K562 (cell line): ENCODE measurements around the gene PHETA1. TPM values are rescaled to one million over a fixed set of nuclear protein-coding genes. Genes with fewer than 3 reads are reported as not detected.

Experiments
- ATF1 ChIP-seq, 2 experiments: fragments of 450-650 bp in 1 of 2; IDR thresholded peaks; 2 replicates each; pipeline ENCODE4 v1.6.1; 2016; ENCODE audit warnings: missing compliant biosample characterization in 1 of 2, missing genetic modification characterization in 1 of 2
- ESRRB ChIP-seq: fragments of 250-450 bp; sonication (Bioruptor Pico); IDR thresholded peaks from 2 replicates; pipeline ENCODE4 v1.5.0; 2020; ENCODE audit warnings: mild to moderate bottlenecking, moderate library complexity, borderline replicate concordance
- GATAD2A ChIP-seq: fragments of 450-650 bp; IDR thresholded peaks from 2 replicates; pipeline ENCODE4 v1.6.1; 2017
- KDM1A ChIP-seq, 2 experiments: fragments of 450-650 bp; IDR thresholded peaks; 2 replicates each; pipeline ENCODE4 v1.6.1; 2016; ENCODE audit warnings: mild to moderate bottlenecking in 2 of 2
- KLF6 ChIP-seq: fragments of 250-450 bp; sonication (Bioruptor Pico); IDR thresholded peaks from 2 replicates; pipeline ENCODE4 v1.4.0; 2020; ENCODE audit warnings: mild to moderate bottlenecking, moderate library complexity, borderline replicate concordance
- MEF2D ChIP-seq: conservative IDR thresholded peaks from 2 replicates; pipeline ENCODE4 v1.6.1; 2016; ENCODE audit warnings: low read depth, missing genetic modification characterization, missing compliant biosample characterization
- MNT ChIP-seq, 2 experiments: fragments of 450-650 bp; conservative IDR thresholded peaks; 2 replicates each; pipeline ENCODE4 v1.6.1; 2017; ENCODE audit warnings: mild to moderate bottlenecking in 2 of 2, moderate library complexity in 2 of 2
- NCOA6 ChIP-seq: fragments of 450-650 bp; IDR thresholded peaks from 2 replicates; pipeline ENCODE4 v1.6.1; 2017; ENCODE audit warnings: mild to moderate bottlenecking
- NCOR1 ChIP-seq: fragments of 450-650 bp; IDR thresholded peaks from 2 replicates; pipeline ENCODE4 v1.6.1; 2016; ENCODE audit warnings: mild to moderate bottlenecking, moderate library complexity
- RBM34 ChIP-seq: fragments of 200-400 bp; formaldehyde crosslinking; IDR thresholded peaks from 2 replicates; pipeline ENCODE4 v1.6.1; 2018; ENCODE audit warnings: low read length, borderline replicate concordance; ENCODE audit not compliant: insufficient read depth
- RFX1 ChIP-seq: fragments of 450-650 bp; IDR thresholded peaks from 2 replicates; pipeline ENCODE4 v1.6.1; 2016; ENCODE audit warnings: mild to moderate bottlenecking, moderate library complexity
- SIRT6 ChIP-seq: IDR thresholded peaks from one replicate; pipeline ENCODE4 v1.6.1; 2012; ENCODE audit warnings: low read depth, mild to moderate bottlenecking, control low read depth, inconsistent platforms, low read length, moderate library complexity
- SMAD1 ChIP-seq: fragments of 150-350 bp; IDR thresholded peaks from 2 replicates; pipeline ENCODE4 v1.6.1; 2014; ENCODE audit warnings: low read length, low read depth; ENCODE audit not compliant: partially characterized antibody
- SMAD3 ChIP-seq: fragments of 450-650 bp; formaldehyde crosslinking; conservative IDR thresholded peaks from 2 replicates; pipeline ENCODE4 v1.4.0; 2020; ENCODE audit warnings: mild to moderate bottlenecking
- TAL1 ChIP-seq: fragments of 450-650 bp; IDR thresholded peaks from 2 replicates; pipeline ENCODE4 v1.6.1; 2016; ENCODE audit warnings: mild to moderate bottlenecking
- TBL1XR1 ChIP-seq, 2 experiments: IDR thresholded peaks; 2 replicates each; pipeline ENCODE4 v1.6.1; 2012; ENCODE audit warnings: improper control_type of control experiment in 2 of 2, low read length in 2 of 2, mild to moderate bottlenecking in 1 of 2
- XRCC3 ChIP-seq: fragments of 450-650 bp; IDR thresholded peaks from 2 replicates; pipeline ENCODE4 v1.6.1; 2017; ENCODE audit warnings: mild to moderate bottlenecking, moderate library complexity
- YBX1 ChIP-seq: fragments of 450-650 bp; IDR thresholded peaks from 2 replicates; pipeline ENCODE4 v1.7.1; 2016; ENCODE audit warnings: mild to moderate bottlenecking
- ZNF12 ChIP-seq: sonication (generic); formaldehyde crosslinking; IDR thresholded peaks from 2 replicates; pipeline ENCODE4 v1.4.0; 2020; ENCODE audit warnings: mild to moderate bottlenecking, missing genetic modification reagents
- ZNF140 ChIP-seq: fragments of 250-450 bp; sonication (Bioruptor Pico); IDR thresholded peaks from 2 replicates; pipeline ENCODE4 v1.8.0; 2021; ENCODE audit warnings: moderate library complexity, mild to moderate bottlenecking, inconsistent platforms
- ZNF395 ChIP-seq: fragments of 200-800 bp; sonication (Bioruptor generic); IDR thresholded peaks from 2 replicates; pipeline ENCODE4 v1.6.1; 2017; ENCODE audit warnings: missing genetic modification characterization, missing compliant biosample characterization
- ZNF431 ChIP-seq: sonication (generic); formaldehyde crosslinking; IDR thresholded peaks from 2 replicates; pipeline ENCODE4 v1.8.0; 2022; ENCODE audit warnings: mild to moderate bottlenecking, missing genetic modification reagents
- ZNF436 ChIP-seq: fragments of 250-450, 450-650 bp; sonication (Bioruptor Pico); formaldehyde crosslinking; IDR thresholded peaks from 2 replicates; pipeline ENCODE4 v1.7.0; 2020; ENCODE audit warnings: mild to moderate bottlenecking
- polyA plus RNA-seq, 8 experiments: library from polyadenylated mRNA; depleted of rRNA in 4 of 8; stranded (reverse) in 5 of 8; unstranded in 3 of 8; fragments of >200 nt; fragmentation: Nextera tagmentation in 2 of 8; fragmentation: Illumina TruSeq in 1 of 8; extraction: Ambion mirVana in 2 of 8; extraction: Trizol in 1 of 8; gene quantifications; 2 replicates each; pipeline versions ENCODE4 v1.2.1 to v1.2.3, GENCODE V29; 2011 to 2014; ENCODE audit warnings: inconsistent platforms in 1 of 8, missing spikeins in 1 of 8
- total RNA-seq, 7 experiments: library from RNA; depleted of rRNA in 6 of 7; stranded (reverse); fragments of >200 nt in 6 of 7; fragmentation: Illumina TruSeq in 2 of 7; extraction: Trizol in 2 of 7; gene quantifications; 2 replicates each; pipeline versions ENCODE4 v1.2.1 to v1.2.3, GENCODE V29; 2011 to 2021; ENCODE audit warnings: low replicate concordance in 1 of 7
- TF ChIP-seq, protein P1 (sequence below), 2 experiments: fragments of 200-800 bp in 1 of 2; sonication (Bioruptor generic) in 1 of 2; sonication (generic) in 1 of 2; formaldehyde crosslinking in 1 of 2; IDR thresholded peaks in 1 of 2; conservative IDR thresholded peaks in 1 of 2; 2 replicates each; pipeline versions ENCODE4 v1.5.0 to v1.6.1; 2016 to 2020; ENCODE audit warnings: missing compliant biosample characterization in 1 of 2, missing genetic modification characterization in 1 of 2, missing genetic modification reagents in 1 of 2
- TF ChIP-seq, protein P2 (sequence below): fragments of 250-450 bp; sonication (Bioruptor Pico); IDR thresholded peaks from 2 replicates; pipeline ENCODE4 v1.5.0; 2021

Gene PHETA1
- total and polyA plus RNA-seq, 9 of the 15 experiments (the other 6 are each of a cell fraction or from before 2014, with no cell fraction given) = 0.03 to 12.4 (median 3.0) TPM

DNA sequence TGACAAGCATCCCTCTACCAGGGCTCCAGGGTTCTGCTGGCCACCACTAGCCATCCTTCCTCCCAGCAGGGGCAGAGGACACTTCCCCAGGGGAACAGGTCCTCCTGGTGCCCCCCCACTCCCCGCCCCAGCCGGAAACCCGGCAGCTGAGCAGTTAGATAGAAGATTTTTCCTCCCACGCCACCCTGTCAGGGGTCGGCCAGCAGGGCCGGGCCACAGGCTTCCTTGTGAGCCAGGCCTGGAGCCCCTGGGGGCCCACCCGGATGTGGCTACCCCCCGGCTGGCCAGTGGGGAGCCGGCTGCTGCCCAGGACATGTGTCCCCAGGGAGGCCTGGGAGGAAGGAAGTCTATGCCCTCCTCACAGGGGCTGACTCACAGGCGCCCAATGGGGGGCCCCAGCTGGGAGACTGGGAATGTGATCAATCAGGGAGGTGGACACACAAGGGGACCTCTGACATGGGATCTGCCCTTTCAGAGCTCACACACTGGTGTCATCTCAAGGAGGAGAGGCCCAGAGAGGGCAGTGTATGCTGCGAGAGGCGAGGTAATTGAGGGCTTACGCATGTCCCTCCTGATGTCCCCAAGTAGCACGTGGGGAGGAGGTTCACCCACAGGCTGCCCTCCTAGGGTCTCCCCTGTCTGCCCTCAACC, 41.0 kb upstream of the PHETA1 start (continued):
- no peak for TF ChIP-seq ZNF436 (CRISPR knock-in tag)
- no peak for TF ChIP-seq ESRRB (CRISPR knock-in tag)
- TF ChIP-seq, protein P1, sequence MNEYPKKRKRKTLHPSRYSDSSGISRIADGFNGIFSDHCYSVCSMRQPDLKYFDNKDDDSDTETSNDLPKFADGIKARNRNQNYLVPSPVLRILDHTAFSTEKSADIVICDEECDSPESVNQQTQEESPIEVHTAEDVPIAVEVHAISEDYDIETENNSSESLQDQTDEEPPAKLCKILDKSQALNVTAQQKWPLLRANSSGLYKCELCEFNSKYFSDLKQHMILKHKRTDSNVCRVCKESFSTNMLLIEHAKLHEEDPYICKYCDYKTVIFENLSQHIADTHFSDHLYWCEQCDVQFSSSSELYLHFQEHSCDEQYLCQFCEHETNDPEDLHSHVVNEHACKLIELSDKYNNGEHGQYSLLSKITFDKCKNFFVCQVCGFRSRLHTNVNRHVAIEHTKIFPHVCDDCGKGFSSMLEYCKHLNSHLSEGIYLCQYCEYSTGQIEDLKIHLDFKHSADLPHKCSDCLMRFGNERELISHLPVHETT (CRISPR knock-in tag; conservative IDR thresholded peaks at IDR 0.05 in 1 of 2, IDR thresholded peaks at IDR 0.05 in 1 of 2) = no peak; a peak in 1 of 4 replicates
- TF ChIP-seq MNT (conservative IDR thresholded peaks at IDR 0.05) = peak; percentile 64 to 84
- TF ChIP-seq NCOA6 = no peak
- no peak for TF ChIP-seq ZNF431 (CRISPR knock-in tag)
- TF ChIP-seq, protein P2, sequence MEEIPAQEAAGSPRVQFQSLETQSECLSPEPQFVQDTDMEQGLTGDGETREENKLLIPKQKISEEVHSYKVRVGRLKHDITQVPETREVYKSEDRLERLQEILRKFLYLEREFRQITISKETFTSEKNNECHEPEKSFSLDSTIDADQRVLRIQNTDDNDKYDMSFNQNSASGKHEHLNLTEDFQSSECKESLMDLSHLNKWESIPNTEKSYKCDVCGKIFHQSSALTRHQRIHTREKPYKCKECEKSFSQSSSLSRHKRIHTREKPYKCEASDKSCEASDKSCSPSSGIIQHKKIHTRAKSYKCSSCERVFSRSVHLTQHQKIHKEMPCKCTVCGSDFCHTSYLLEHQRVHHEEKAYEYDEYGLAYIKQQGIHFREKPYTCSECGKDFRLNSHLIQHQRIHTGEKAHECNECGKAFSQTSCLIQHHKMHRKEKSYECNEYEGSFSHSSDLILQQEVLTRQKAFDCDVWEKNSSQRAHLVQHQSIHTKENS (CRISPR knock-in tag) = no peak
- no peak for TF ChIP-seq TBL1XR1 (IDR thresholded peaks at IDR 0.05; ENCODE audit: low read length in 2 of 2)
- TF ChIP-seq TAL1 = peak; percentile 33; the same call in 1 of the 2 replicates
- no peak for TF ChIP-seq SMAD1
- no peak for TF ChIP-seq ZNF140 (CRISPR knock-in tag)
- TF ChIP-seq ATF1 (CRISPR knock-in tag; IDR thresholded peaks at IDR 0.05) = no peak
- 0 out of 2 replicates have a peak, but pooled peaks have one; percentile 7 for TF ChIP-seq ATF1 (tag; IDR thresholded peaks at IDR 0.05)
- no peak for TF ChIP-seq XRCC3
- no peak for TF ChIP-seq RFX1
- TF ChIP-seq SMAD3 = no peak
- TF ChIP-seq MEF2D = no peak
- TF ChIP-seq ZNF395 (CRISPR knock-in tag) = no peak
- no peak for TF ChIP-seq GATAD2A
- TF ChIP-seq SIRT6 = no peak
- no peak for TF ChIP-seq RBM34
- TF ChIP-seq KLF6 (CRISPR knock-in tag) = no peak
- peak; percentile 56 to 60; a peak in 2 of 4 replicates for TF ChIP-seq KDM1A (IDR thresholded peaks at IDR 0.05)
- TF ChIP-seq ZNF12 (CRISPR knock-in tag) = no peak
- peak; percentile 73 for TF ChIP-seq NCOR1
- TF ChIP-seq YBX1 = no peak
